Right renal cortex interstitium (tissue), 3 donors: ENCODE data around the gene THBS2. TPM values are rescaled to one million over a fixed set of nuclear protein-coding genes. Genes with fewer than 3 reads are reported as not detected.
"Not testable (repeated sequence)": the region's sequence is repeated elsewhere in the genome, so short reads cannot be mapped to it uniquely, and the experiment has no call there.

ENCODE experiments used
- DNase-seq, 3 donors: peaks; one replicate each; pipeline ENCODE4 v3.0.0-alpha.2; 2013; ENCODE audit warnings: low read depth in 3 of 3, low spot score in 2 of 3
- polyA plus RNA-seq, 3 donors: library from polyadenylated mRNA; unstranded; fragments of 120-200 nt; gene quantifications; one replicate each; pipeline ENCODE4 v1.2.1, GENCODE V29; 2013; ENCODE audit not compliant: insufficient read length in 3 of 3

THBS2 gene
- polyA plus RNA-seq, 3 donors = 9.0 to 12.2 (median 11.9) TPM

GRCh38 chr6:169273511-169273910 is 19.9 kb upstream of the THBS2 start:
- no peak for DNase-seq

GRCh38 chr6:169271877-169272216 is 18.2 kb upstream of the THBS2 start:
- no peak for DNase-seq

DNA sequence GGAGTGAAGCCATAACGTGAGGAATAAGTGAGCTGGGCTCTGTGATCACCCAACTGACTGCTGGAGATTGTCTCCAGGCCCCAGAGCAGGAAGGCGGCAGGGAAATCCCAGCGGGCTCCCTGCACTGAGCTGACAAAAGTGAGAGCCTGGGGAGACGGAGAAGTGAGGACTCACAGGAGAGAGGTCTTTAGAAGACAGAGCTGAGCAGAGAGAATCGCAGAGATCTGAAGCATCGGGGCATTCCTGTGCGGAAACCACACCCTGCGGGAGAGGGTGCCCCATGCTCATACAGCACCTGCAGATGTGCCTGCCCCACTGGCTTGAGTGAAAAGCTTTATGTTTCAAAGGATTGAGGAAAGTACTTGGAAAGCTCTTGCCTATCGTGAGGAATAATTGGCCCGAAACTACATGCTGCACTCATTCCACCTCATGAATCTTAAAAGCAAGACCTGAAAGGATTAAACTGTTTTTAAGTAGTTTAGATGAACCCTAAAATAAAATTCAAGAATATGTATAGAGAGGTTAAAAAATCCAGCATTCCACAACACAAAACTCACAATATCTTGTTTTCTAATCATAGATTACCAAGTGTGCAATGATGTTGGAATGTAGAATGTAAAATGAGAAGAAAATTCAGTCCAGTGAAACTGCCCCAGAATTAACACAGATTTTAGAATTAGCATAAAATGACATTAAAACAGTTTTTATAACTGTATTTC is 17.7 kb upstream of the THBS2 start:
- DNase-seq = no peak

DNA sequence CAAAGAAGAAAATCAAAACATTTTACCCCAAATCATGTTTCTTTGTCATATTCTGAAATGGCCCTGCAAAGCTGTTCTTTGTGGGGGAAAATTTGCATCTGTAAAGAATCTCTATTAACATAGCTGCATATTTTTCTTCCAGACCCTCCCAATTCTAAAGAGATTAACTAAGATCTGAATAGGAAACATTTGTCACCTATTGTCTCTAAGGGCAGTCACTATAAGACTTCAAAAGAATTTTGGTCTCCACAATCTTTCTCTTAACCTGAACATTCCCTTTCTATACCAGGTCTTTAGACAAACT is 16.4 kb upstream of the THBS2 start:
- DNase-seq = not testable (repeated sequence)

GRCh38 chr6:169269180-169270076 is 15.8 kb upstream of the THBS2 start:
- DNase-seq = no peak

DNA sequence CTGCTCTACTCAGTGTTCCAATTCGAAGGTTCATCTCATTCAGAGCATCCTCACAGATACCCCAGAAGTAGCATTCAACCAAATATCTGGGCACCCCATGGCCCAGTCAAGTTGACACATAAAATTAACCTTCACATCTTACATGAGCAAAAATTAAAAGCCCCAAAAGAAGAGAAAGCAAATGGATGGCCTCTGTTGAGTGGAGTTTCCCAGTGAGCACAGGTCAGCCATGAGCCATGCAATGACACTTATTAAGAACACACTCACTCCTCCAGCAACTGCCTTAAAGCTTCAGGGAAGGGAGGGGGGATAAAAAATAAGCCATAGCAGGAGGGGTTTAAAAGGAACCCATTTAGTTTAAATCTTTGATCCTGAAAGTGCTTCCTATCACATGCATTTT is 14.6 kb upstream of the THBS2 start:
- no peak for DNase-seq

- no peak for DNase-seq
Measured at GRCh38 chr6:169266746-169267591, 13.3 kb upstream of the THBS2 start.

GRCh38 chr6:169266261-169266660 is 12.6 kb upstream of the THBS2 start:
- no peak for DNase-seq

GRCh38 chr6:169265486-169266131 is 12.0 kb upstream of the THBS2 start:
- DNase-seq = no peak

- DNase-seq = no peak
Measured at GRCh38 chr6:169263836-169264608, 10.4 kb upstream of the THBS2 start.

DNA sequence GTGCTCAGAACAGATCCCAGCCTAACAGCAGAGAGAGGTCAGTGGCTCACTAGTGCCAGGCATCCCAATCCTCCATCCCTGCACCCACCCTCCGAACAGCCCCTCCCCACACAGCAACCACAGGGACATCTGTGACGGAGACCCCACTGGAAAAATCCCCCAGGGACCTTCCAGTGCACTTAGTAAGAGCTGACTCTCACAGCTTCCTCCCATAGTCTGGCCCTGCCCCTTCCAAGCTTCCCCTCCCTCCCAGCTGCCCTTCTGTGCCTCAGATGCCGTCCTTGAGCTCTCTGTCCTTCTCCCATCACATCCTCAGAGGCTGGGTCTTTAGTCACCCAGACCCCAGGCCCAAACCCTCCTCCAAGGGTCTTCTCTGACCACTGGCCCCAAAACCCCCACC is 9.7 kb upstream of the THBS2 start:
- DNase-seq = no peak

DNA sequence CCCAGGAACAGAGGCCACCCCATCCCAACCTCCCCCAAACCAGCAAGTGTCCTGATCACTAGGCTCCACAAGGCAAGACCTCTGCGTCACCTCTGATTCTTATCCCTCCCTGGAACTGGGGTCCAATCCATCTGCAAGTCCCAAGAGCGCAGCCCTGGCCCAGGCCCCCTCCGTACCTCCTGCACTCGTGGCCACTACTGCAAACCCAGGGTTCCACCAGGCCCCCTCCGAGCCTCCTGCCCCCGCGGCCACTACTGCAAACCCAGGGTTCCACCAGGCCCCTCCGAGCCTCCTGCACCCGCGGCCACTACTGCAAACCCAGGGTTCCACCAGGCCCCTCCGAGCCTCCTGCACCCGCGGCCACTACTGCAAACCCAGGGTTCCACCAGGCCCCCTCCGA is 9.0 kb upstream of the THBS2 start:
- not testable (repeated sequence) for DNase-seq

DNA sequence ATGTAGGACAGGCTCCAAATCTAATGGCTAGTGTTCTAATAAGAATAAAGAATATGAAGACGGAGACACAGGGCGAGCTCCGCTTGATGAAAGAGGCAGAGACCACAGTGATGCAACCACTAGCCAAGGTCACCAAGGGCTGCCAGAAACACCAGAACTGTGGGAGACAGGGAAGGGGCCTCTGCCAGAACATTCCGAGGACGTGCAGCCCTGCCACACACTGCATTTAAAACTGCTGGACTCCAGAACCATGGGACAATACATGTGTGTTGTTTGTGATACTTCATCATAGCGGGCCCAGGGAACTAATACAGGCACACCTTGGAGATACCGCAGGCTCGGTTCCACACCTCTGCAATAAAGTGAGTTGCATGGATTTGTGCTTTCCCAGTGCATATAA is 2.9 kb upstream of the THBS2 start:
- DNase-seq = no peak

- no peak for DNase-seq
Measured at GRCh38 chr6:169256061-169256460, 2.4 kb upstream of the THBS2 start.

GRCh38 chr6:169255643-169256042 is 2.0 kb upstream of the THBS2 start:
- DNase-seq = no peak

- DNase-seq = no peak
Measured at GRCh38 chr6:169254456-169255316, 1.0 kb upstream of the THBS2 start.

- no peak for DNase-seq
Measured at GRCh38 chr6:169252505-169253189, 999 bp downstream of the THBS2 start.

- no peak for DNase-seq
Measured at GRCh38 chr6:169251822-169252504, 1.7 kb downstream of the THBS2 start.
